CD8-positive, alpha-beta memory T cell (primary cell): Measurements from ENCODE around the gene TNFSF12. TPM values are rescaled to one million over a fixed set of nuclear protein-coding genes. Genes with fewer than 3 reads are reported as not detected.

Experiments used
- CTCF ChIA-PET: fragments of 350-600 bp; sonication (Branson Sonifier 250); formaldehyde crosslinking; loops from one replicate; lab custom pipeline; 2021; ENCODE audit warnings: antibody characterized with exemption; lab: Charles Lee
- POLR2A ChIA-PET: fragments of 350-600 bp; sonication (Branson Sonifier 250); formaldehyde crosslinking; loops from one replicate; lab custom pipeline; 2021; ENCODE audit warnings: antibody characterized with exemption; lab: Charles Lee
- DNase-seq, 5 donors: peaks; one replicate each; pipeline versions ENCODE4 v3.0.0 to v3.0.0-alpha.2; 2020 to 2022; ENCODE audit warnings: mixed read lengths in 1 of 5
- H3K27ac ChIP-seq: one replicate; pipeline ENCODE4 v1.7.0; 2013; ENCODE audit warnings: low read depth, mild to moderate bottlenecking, low read length, moderate library complexity
- H3K27me3 ChIP-seq: 2 replicates; pipeline ENCODE4 v1.7.0; 2013; ENCODE audit warnings: low read length, mild to moderate bottlenecking; ENCODE audit not compliant: insufficient read depth, poor library complexity, severe bottlenecking
- H3K36me3 ChIP-seq: 2 replicates; pipeline ENCODE4 v1.7.0; 2013; ENCODE audit warnings: mild to moderate bottlenecking, low read length, moderate library complexity; ENCODE audit not compliant: insufficient read depth
- H3K4me1 ChIP-seq: 2 replicates; pipeline ENCODE4 v1.7.0; 2013; ENCODE audit warnings: mild to moderate bottlenecking, low read length, moderate library complexity; ENCODE audit not compliant: insufficient read depth
- H3K4me3 ChIP-seq: 2 replicates; pipeline ENCODE4 v1.7.0; 2013; ENCODE audit warnings: mild to moderate bottlenecking, low read length
- H3K9me3 ChIP-seq: 2 replicates; pipeline ENCODE4 v1.7.0; 2013; ENCODE audit warnings: mild to moderate bottlenecking, low read length
- H3K27ac Mint-ChIP-seq, 8 donors: one replicate each; pipeline ENCODE4 v1.8.0; 2020 to 2021; ENCODE audit warnings: mixed read lengths in 8 of 8, mild to moderate bottlenecking in 6 of 8, inconsistent platforms in 3 of 8, moderate library complexity in 3 of 8
- H3K27me3 Mint-ChIP-seq, 2 donors: one replicate each; pipeline ENCODE4 v1.8.0; 2020 to 2021; ENCODE audit warnings: mixed read lengths in 2 of 2, mild to moderate bottlenecking in 1 of 2, moderate library complexity in 1 of 2
- H3K36me3 Mint-ChIP-seq, 3 donors: one replicate each; pipeline ENCODE4 v1.8.0; 2020 to 2021; ENCODE audit warnings: mixed read lengths in 3 of 3, inconsistent platforms in 1 of 3, mild to moderate bottlenecking in 1 of 3
- H3K4me1 Mint-ChIP-seq, 3 donors: one replicate each; pipeline ENCODE4 v1.8.0; 2020 to 2021; ENCODE audit warnings: mixed read lengths in 3 of 3, inconsistent platforms in 1 of 3, mild to moderate bottlenecking in 1 of 3
- H3K4me3 Mint-ChIP-seq, 7 donors: one replicate each; pipeline ENCODE4 v1.8.0; 2020 to 2021; ENCODE audit warnings: mixed read lengths in 7 of 7, mild to moderate bottlenecking in 6 of 7, moderate library complexity in 4 of 7, inconsistent platforms in 2 of 7
- H3K9me3 Mint-ChIP-seq, 5 donors: one replicate each; pipeline ENCODE4 v1.8.0; 2020 to 2022; ENCODE audit warnings: mixed read lengths in 5 of 5, mild to moderate bottlenecking in 3 of 5, moderate library complexity in 2 of 5, inconsistent platforms in 1 of 5
- polyA plus RNA-seq: library from polyadenylated mRNA; unstranded; fragments of 300-500 nt; fragmentation: Illumina TruSeq; gene quantifications from one replicate; pipeline ENCODE4 v1.2.3, GENCODE V29; 2021
- total RNA-seq, 2 experiments: library from RNA; stranded (reverse); gene quantifications; one replicate each; pipeline ENCODE4 v1.2.3, GENCODE V29; 2021

Gene TNFSF12
- total and polyA plus RNA-seq, 3 experiments from 2014 or later: 18.6 to 60.8 (median 22.5) TPM

GRCh38 chr17:7523033-7523432 is 25.8 kb upstream of the TNFSF12 start:
- Mint-ChIP-seq H3K9me3 (peaks cover 0 to 5% (median 3%) of the 10 kb centered on the region in 5 donors), H3K36me3 (no peaks in the 10 kb centered on the region), H3K4me1 (peaks cover 0 to 5% (median 2%) of the 10 kb centered on the region in 3 donors), H3K27ac (no peak overlapping the region), H3K27me3 (no peaks in the 10 kb centered on the region), H3K4me3 (no peak overlapping the region)
- H3K27ac ChIP-seq: no peak overlapping the region
- no peaks in the 10 kb centered on the region for H3K36me3 ChIP-seq
- no peaks in the 10 kb centered on the region for H3K4me1 ChIP-seq
- ChIA-PET POLR2A (interaction anchor here (0.6 kb wide), 1 partner anchor 38 kb away, joined by 3 read pairs; no protein-coding TSS in a partner anchor), CTCF (interaction anchor here (0.7 to 5.5 kb wide), 11 partner anchors 8 to 167 kb away, joined by 3 to 37 read pairs (median 5); partner anchors contain the start of genes SENP3, TMEM95 and TNFSF13)
- peak; percentile 31 to 62 (median 37) for DNase-seq
- no peaks in the 10 kb centered on the region for H3K27me3 ChIP-seq
- H3K4me3 ChIP-seq: no peak overlapping the region
- H3K9me3 ChIP-seq: no peaks in the 10 kb centered on the region

- ChIA-PET CTCF (no interaction called here), POLR2A (no interaction called here)
- no peaks in the 10 kb centered on the region for H3K4me1 Mint-ChIP-seq
- Histone ChIP-seq H3K36me3 (no peaks in the 10 kb centered on the region), H3K4me1 (no peaks in the 10 kb centered on the region), H3K27me3 (no peaks in the 10 kb centered on the region), H3K9me3 (no peaks in the 10 kb centered on the region), H3K27ac (no peak overlapping the region), H3K4me3 (no peak overlapping the region)
- H3K36me3 Mint-ChIP-seq: peaks cover 2 to 4% (median 2%) of the 10 kb centered on the region in 3 donors
- H3K27me3 Mint-ChIP-seq: no peaks in the 10 kb centered on the region
- no peak overlapping the region for H3K27ac Mint-ChIP-seq
- H3K9me3 Mint-ChIP-seq: peaks cover 5 to 23% (median 18%) of the 10 kb centered on the region in 5 donors
- no peak overlapping the region for H3K4me3 Mint-ChIP-seq
- no peak for DNase-seq
Measured at GRCh38 chr17:7528842-7529241, 20.0 kb upstream of the TNFSF12 start.

- H3K27ac ChIP-seq: no peak overlapping the region
- no peaks in the 10 kb centered on the region for H3K27me3 ChIP-seq
- H3K4me3 Mint-ChIP-seq: no peak overlapping the region
- no peak for DNase-seq
- H3K9me3 ChIP-seq: no peaks in the 10 kb centered on the region
- no peaks in the 10 kb centered on the region for H3K4me1 Mint-ChIP-seq
- ChIA-PET CTCF (no interaction called here), POLR2A (no interaction called here)
- no peaks in the 10 kb centered on the region for H3K4me1 ChIP-seq
- peaks cover 2 to 4% (median 2%) of the 10 kb centered on the region in 3 donors for H3K36me3 Mint-ChIP-seq
- no peak overlapping the region for H3K4me3 ChIP-seq
- no peak overlapping the region for H3K27ac Mint-ChIP-seq
- no peaks in the 10 kb centered on the region for H3K27me3 Mint-ChIP-seq
- peaks cover 5 to 23% (median 18%) of the 10 kb centered on the region in 5 donors for H3K9me3 Mint-ChIP-seq
- no peaks in the 10 kb centered on the region for H3K36me3 ChIP-seq
Measured at GRCh38 chr17:7530023-7530900, 18.6 kb upstream of the TNFSF12 start.

GRCh38 chr17:7538050-7538449 is 10.8 kb upstream of the TNFSF12 start:
- ChIA-PET CTCF (no interaction called here), POLR2A (no interaction called here)
- H3K4me1 ChIP-seq: no peaks in the 10 kb centered on the region
- Mint-ChIP-seq H3K27ac (no peak overlapping the region), H3K4me1 (no peaks in the 10 kb centered on the region), H3K9me3 (no peaks in the 10 kb centered on the region), H3K4me3 (no peak overlapping the region), H3K27me3 (peaks cover 6 to 11% of the 10 kb centered on the region in 2 donors), H3K36me3 (no peaks in the 10 kb centered on the region)
- H3K27me3 ChIP-seq: no peaks in the 10 kb centered on the region
- H3K4me3 ChIP-seq: no peak overlapping the region
- no peaks in the 10 kb centered on the region for H3K36me3 ChIP-seq
- H3K27ac ChIP-seq: no peak overlapping the region
- H3K9me3 ChIP-seq: no peaks in the 10 kb centered on the region
- DNase-seq: no peak

GRCh38 chr17:7538891-7539545 is 9.8 kb upstream of the TNFSF12 start:
- no peak overlapping the region for H3K4me3 ChIP-seq
- no peaks in the 10 kb centered on the region for H3K4me1 Mint-ChIP-seq
- H3K36me3 ChIP-seq: no peaks in the 10 kb centered on the region
- ChIA-PET CTCF (no interaction called here), POLR2A (no interaction called here)
- no peaks in the 10 kb centered on the region for H3K27me3 ChIP-seq
- no peaks in the 10 kb centered on the region for H3K9me3 Mint-ChIP-seq
- DNase-seq: no peak
- H3K27ac ChIP-seq: no peak overlapping the region
- H3K27ac Mint-ChIP-seq: no peak overlapping the region
- H3K4me1 ChIP-seq: no peaks in the 10 kb centered on the region
- no peaks in the 10 kb centered on the region for H3K9me3 ChIP-seq
- no peak overlapping the region for H3K4me3 Mint-ChIP-seq
- H3K36me3 Mint-ChIP-seq: no peaks in the 10 kb centered on the region
- H3K27me3 Mint-ChIP-seq: peaks cover 8 to 11% of the 10 kb centered on the region in 2 donors

GRCh38 chr17:7541074-7541621 is 7.7 kb upstream of the TNFSF12 start:
- no peak overlapping the region for H3K4me3 ChIP-seq
- Mint-ChIP-seq H3K9me3 (no peaks in the 10 kb centered on the region), H3K4me3 (no peak overlapping the region), H3K36me3 (no peaks in the 10 kb centered on the region), H3K27ac (peak overlapping the region in 1 of 8 donors; percentile 54), H3K27me3 (peaks cover 8 to 11% of the 10 kb centered on the region in 2 donors), H3K4me1 (no peaks in the 10 kb centered on the region)
- no peaks in the 10 kb centered on the region for H3K9me3 ChIP-seq
- H3K4me1 ChIP-seq: no peaks in the 10 kb centered on the region
- no peak for DNase-seq
- CTCF ChIA-PET: interaction anchor here (1.3 kb wide), 1 partner anchor 27 kb away, joined by 3 read pairs; no protein-coding TSS in a partner anchor
- no peak overlapping the region for H3K27ac ChIP-seq
- no peaks in the 10 kb centered on the region for H3K27me3 ChIP-seq
- POLR2A ChIA-PET: no interaction called here
- H3K36me3 ChIP-seq: no peaks in the 10 kb centered on the region

GRCh38 chr17:7544911-7545310 is 3.9 kb upstream of the TNFSF12 start:
- Histone ChIP-seq H3K27me3 (no peaks in the 10 kb centered on the region), H3K4me3 (no peak overlapping the region), H3K4me1 (peaks cover 13% of the 10 kb centered on the region), H3K36me3 (no peaks in the 10 kb centered on the region), H3K9me3 (no peaks in the 10 kb centered on the region), H3K27ac (no peak overlapping the region)
- DNase-seq: no peak
- POLR2A ChIA-PET: interaction anchor here (0.6 kb wide), 1 partner anchor 91 kb away, joined by 5 read pairs; no protein-coding TSS in a partner anchor
- Mint-ChIP-seq H3K27ac (no peak overlapping the region), H3K9me3 (no peaks in the 10 kb centered on the region), H3K27me3 (peaks cover 0 to 6% of the 10 kb centered on the region in 2 donors), H3K36me3 (no peaks in the 10 kb centered on the region), H3K4me1 (peaks cover 13 to 15% (median 14%) of the 10 kb centered on the region in 3 donors), H3K4me3 (no peak overlapping the region)
- CTCF ChIA-PET: no interaction called here
